HG02588 (cell line): ENCODE measurements around the gene OR8B4.
"Not testable (repeated sequence)": the region's sequence is repeated elsewhere in the genome, so short reads cannot be mapped to it uniquely, and the experiment has no call there.

Experiments used
- ATAC-seq: cut with Tn5 transposase; IDR thresholded peaks from one replicate; pipeline ENCODE4 v1.9.1; 2021; ENCODE audit warnings: mild to moderate bottlenecking, moderate library complexity; ENCODE audit not compliant: unreplicated experiment

OR8B4 gene

DNA sequence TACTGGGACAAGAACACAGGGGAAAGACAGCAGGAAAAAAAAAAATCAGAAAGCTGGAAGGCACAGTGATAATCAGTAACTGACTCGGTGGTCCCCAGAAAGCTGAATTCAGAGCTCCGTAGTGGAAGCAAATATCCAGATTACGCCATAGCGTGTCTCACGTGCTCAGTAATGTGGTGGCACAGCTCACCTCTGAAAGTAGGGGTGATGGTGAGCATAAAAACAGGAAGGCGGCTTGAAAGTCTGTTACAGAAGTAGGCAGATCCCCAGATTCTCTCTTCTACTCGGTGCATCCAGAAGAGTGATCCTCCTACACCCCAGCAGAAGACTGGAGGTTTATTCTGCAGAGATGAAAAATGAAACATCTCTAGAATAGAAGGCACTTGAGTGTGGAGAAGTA, 14.8 kb downstream of the OR8B4 start:
- ATAC-seq, result no peak

DNA sequence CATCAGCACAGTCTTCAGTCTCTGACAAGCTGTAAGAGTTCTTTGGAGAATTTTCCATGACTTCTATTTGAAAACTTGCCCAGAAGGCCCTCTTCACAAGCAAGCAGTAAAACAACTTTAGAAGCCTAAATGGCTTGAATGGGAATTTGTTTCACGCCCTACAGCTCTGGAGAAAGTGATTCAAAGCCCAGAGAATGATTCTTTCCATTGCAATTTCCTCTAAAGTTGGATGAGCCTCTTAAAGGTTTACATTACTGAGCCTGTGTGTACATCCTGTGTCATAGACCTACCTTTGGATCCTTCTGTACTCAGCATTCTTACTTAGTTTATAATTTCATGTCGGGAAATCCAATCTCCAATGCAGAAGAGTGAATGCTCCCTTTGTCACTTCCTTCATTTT, 19.1 kb downstream of the OR8B4 start:
- ATAC-seq, result no peak

DNA sequence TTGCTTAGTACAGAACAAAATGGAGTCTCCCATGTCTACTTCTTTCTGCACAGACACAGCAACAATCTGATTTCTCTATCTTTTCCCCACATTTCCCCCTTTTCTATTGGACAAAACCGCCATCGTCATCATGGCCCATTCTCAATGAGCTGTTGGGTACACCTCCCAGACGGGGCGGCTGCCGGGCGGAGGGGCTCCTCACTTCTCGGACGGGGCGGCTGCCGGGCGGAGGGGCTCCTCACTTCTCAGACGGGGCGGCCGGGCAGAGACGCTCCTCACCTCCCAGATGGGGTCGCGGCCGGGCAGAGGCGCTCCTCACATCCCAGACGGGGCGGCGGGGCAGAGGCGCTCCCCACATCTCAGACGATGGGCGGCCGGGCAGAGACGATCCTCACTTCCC, 21.5 kb downstream of the OR8B4 start:
- ATAC-seq, result not testable (repeated sequence)

DNA sequence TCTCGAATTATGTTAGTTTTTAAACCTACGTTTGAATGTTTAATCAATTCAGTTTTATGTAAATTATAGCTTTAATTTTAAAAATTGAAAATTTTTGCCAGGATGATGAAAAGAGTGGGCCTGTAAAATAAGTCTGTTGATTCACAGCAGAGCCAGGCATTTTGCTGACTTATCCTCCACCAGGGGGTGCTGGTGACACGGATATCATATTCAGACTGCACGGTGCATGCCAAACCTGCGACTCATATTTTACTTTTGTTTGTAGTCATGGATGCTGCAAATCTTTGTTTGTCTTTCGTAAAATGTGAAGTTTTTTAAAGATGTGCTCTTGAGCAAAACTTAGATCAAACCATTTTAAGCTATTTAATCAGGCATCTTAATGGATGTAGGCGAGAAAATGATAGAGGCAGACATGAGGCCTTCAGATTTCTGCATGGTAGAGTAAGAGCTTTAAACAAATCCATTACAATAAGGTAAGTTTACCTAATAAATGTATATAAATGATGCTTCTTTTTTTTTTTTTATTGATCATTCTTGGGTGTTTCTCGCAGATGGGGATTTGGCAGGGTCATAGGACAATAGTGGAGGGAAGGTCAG, 22.2 kb downstream of the OR8B4 start:
- peak; percentile 79 for ATAC-seq

DNA sequence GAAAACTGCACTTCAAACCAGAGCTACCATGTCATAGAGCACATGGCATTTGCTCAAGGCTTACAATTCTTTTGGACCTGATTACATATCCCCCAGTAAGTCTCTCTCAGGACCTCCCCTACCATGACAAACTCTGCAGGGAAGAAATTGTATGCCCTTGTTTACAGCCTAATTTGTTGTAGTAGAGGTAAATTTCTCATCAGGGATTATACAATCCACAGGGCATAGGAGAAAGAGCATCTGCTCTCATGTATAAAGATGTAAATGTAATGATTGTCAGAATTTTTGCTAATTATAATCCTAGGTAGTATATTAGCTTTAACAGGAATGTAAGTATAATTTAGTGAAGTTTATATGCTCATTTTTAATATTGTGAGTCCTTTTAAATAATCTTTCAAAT, 25.7 kb downstream of the OR8B4 start, which contains the start of gene OR8B3:
TSS of gene OR8B3 (minus strand) at position 101 of the 400 bp plus-strand sequence. CDS start 1,673 bp downstream, outside the sequence.
- ATAC-seq, result no peak

DNA sequence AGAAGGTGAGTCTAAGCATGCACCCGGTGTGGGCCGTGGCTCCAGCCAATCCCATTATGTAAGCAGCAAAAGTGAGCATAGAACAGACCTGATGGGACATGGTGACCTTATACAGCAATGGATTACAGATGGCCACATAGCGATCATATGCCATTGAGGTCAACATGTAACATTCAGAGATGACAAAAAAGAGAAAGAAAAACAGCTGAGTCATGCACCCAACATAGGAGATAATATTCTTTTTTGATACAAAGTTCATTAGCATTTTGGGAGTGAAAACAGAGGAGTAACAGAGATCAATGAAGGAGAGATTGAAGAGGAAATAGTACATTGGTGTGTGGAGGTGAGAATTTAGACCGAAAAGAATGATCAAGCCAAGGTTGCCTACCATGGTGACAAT, 27.8 kb downstream of the OR8B4 start:
- ATAC-seq, result not testable (repeated sequence)

DNA sequence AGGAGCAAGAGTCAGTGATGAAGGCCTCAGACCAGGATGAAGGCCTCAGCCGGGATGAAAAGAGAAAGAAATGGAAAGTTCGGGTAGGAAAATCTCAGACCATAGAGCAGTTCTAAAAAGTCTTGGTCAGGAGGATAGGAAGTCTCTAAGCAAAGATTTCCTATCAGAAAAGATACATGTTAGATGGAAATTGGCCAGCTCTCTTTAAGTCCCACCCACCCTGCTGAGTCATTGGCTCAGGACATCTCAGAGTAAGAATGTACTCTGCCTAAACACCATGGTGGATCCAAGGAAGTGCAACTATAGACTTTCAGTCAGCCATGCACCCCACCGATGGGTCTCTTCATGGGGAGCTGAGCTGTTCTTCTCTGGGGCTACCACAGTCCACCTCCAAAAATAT, 30.3 kb downstream of the OR8B4 start:
- no peak for ATAC-seq

DNA sequence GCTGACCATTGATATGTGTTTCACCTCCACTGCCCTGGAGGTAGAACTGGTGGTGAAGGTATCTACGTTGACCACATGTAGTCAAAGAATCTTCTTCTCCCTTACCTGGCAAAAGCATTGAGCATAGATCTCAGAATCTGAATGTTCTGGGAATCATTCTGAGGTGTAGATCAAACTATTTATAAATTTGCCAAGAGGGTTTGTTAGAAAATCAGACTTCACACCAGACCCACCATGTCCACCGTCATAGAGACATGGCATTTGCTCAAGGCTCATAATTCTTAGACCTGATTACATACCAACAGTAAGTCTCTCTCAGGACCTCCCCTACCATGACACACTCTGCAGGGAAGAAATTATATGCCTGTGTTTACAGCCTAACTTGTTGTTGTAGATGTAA, 40.3 kb downstream of the OR8B4 start, which contains the start of gene OR8B2:
TSS of gene OR8B2 (minus strand) at position 101 of the 400 bp plus-strand sequence. CDS start 1,156 bp downstream, outside the sequence.
- ATAC-seq, result no peak

DNA sequence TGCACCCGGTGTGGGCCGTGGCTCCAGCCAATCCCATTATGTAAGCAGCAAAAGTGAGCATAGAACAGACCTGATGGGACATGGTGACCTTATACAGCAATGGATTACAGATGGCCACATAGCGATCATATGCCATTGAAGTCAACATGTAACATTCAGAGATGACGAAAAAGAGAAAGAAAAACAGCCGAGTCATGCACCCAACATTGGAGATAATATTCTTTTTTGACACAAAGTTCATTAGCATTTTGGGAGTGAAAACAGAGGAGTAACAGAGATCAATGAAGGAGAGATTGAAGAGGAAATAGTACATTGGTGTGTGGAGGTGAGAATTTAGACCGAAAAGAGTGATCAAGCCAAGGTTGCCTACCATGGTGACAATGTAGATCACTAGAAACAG, 41.8 kb downstream of the OR8B4 start:
- not testable (repeated sequence) for ATAC-seq

DNA sequence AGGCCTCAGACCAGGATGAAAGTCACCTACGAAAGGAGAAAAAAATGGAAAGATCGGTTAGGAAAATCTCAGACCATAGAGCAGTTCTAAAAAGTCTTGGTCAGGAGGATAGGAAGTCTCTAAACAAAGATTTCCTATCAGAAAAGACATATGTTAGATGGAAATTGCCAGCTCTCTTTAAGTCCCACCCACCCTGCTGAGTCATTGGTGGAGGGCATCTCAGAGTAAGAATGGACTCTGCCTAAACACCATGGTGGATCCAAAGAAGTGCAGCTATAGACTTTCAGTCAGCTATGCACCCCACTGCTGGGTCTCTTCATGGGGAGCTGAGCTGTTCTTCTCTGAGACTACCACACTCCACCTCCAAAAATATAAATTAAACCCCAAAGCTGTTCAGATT, 44.1 kb downstream of the OR8B4 start:
- ATAC-seq, result no peak

DNA sequence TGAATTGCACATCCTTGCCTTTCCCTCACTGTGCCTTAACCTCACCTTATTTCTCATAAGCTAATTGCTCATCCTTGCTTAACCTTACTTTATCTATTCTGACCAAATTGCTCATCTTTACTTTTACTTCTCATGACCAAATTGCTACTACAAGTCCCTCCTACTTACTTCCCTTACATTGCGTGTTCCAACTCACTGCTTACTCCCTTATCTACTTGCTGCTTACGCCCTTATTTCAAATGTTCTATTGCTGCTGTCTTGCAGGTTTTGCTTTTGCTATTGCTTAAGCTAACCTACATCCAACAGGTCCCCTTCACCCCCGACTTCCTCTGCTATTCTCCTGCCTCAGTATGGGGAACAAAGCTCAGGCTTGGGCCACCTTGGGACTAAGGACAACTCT, 48.4 kb downstream of the OR8B4 start:
- no peak for ATAC-seq
